HG02642 (cell line): ENCODE measurements around the gene NKIRAS1.

Experiments used
- ATAC-seq: cut with Tn5 transposase; IDR thresholded peaks from one replicate; pipeline ENCODE4 v1.9.1; 2021; ENCODE audit warnings: mild to moderate bottlenecking; ENCODE audit not compliant: unreplicated experiment, poor library complexity

NKIRAS1 gene

GRCh38 chr3:23916886-23917678, at the start of gene NKIRAS1, which contains the start of gene RPL15:
NKIRAS1 (minus strand) TSS chr3:23916990; CDS start chr3:23910904, 6,086 bp downstream.
RPL15 (plus strand) TSS chr3:23917132; CDS start chr3:23917860, 728 bp downstream.
- ATAC-seq = peak; percentile 95

GRCh38 chr3:23966328-23966727, 49.5 kb upstream of the NKIRAS1 start:
- no peak for ATAC-seq

- ATAC-seq = no peak
Measured at GRCh38 chr3:23964537-23965235, 47.9 kb upstream of the NKIRAS1 start.

GRCh38 chr3:23961913-23962312, 45.1 kb upstream of the NKIRAS1 start:
- no peak for ATAC-seq

GRCh38 chr3:23961066-23961465, 44.3 kb upstream of the NKIRAS1 start:
- ATAC-seq = no peak

GRCh38 chr3:23960649-23961048, 43.9 kb upstream of the NKIRAS1 start:
- no peak for ATAC-seq

- no peak for ATAC-seq
Measured at GRCh38 chr3:23959135-23959900, 42.5 kb upstream of the NKIRAS1 start.

GRCh38 chr3:23956701-23957100, 39.9 kb upstream of the NKIRAS1 start:
- no peak for ATAC-seq

- no peak for ATAC-seq
Measured at GRCh38 chr3:23954144-23954543, 37.4 kb upstream of the NKIRAS1 start.

GRCh38 chr3:23953523-23953922, 36.7 kb upstream of the NKIRAS1 start:
- ATAC-seq = no peak

- peak; percentile 58 for ATAC-seq
Measured at GRCh38 chr3:23952646-23953045, 35.9 kb upstream of the NKIRAS1 start.

GRCh38 chr3:23950293-23950692, 33.5 kb upstream of the NKIRAS1 start:
- ATAC-seq = no peak

GRCh38 chr3:23949784-23950183, 33.0 kb upstream of the NKIRAS1 start:
- no peak for ATAC-seq

- ATAC-seq = no peak
Measured at GRCh38 chr3:23948761-23949160, 32.0 kb upstream of the NKIRAS1 start.

GRCh38 chr3:23945913-23946687, 29.3 kb upstream of the NKIRAS1 start:
- ATAC-seq = peak; percentile 88

GRCh38 chr3:23945663-23945912, 28.8 kb upstream of the NKIRAS1 start:
- no peak for ATAC-seq

GRCh38 chr3:23944861-23945662, 28.3 kb upstream of the NKIRAS1 start, which contains the start of gene NR1D2:
NR1D2 (plus strand) TSS chr3:23945286; CDS start chr3:23945579, 293 bp downstream.
- ATAC-seq = peak; percentile 60

GRCh38 chr3:23944007-23944783, 27.4 kb upstream of the NKIRAS1 start:
- ATAC-seq = no peak

GRCh38 chr3:23942546-23942945, 25.8 kb upstream of the NKIRAS1 start:
- ATAC-seq = no peak
